Activated T-cell treated with anti-CD3 and anti-CD28 coated beads, Interleukin-2, amount 50 U/mL, for 24 hours (primary cell): ENCODE measurements around the gene PRSS57.
"Not testable (repeated sequence)": the region's sequence is repeated elsewhere in the genome, so short reads cannot be mapped to it uniquely, and the experiment has no call there.

ENCODE experiments used
- DNase-seq: peaks from one replicate; pipeline ENCODE4 v3.0.0-alpha.2; 2020
- H3K27ac Mint-ChIP-seq: 2 replicates; pipeline ENCODE4 v1.8.0; 2020; ENCODE audit warnings: mild to moderate bottlenecking, mixed read lengths
- H3K27me3 Mint-ChIP-seq: 2 replicates; pipeline ENCODE4 v1.8.0; 2020; ENCODE audit warnings: mixed read lengths
- H3K36me3 Mint-ChIP-seq: 2 replicates; pipeline ENCODE4 v1.8.0; 2020; ENCODE audit warnings: low read depth, mixed read lengths
- H3K4me1 Mint-ChIP-seq: 2 replicates; pipeline ENCODE4 v1.8.0; 2020; ENCODE audit warnings: low read depth, mixed read lengths
- H3K4me3 Mint-ChIP-seq: 2 replicates; pipeline ENCODE4 v1.8.0; 2020; ENCODE audit warnings: mild to moderate bottlenecking, moderate library complexity, mixed read lengths
- H3K9me3 Mint-ChIP-seq: 2 replicates; pipeline ENCODE4 v1.8.0; 2020; ENCODE audit warnings: mixed read lengths

Gene PRSS57

GRCh38 chr19:695352-695949, at the start of gene PRSS57:
PRSS57 (minus strand) TSS chr19:695452; CDS start chr19:695430, 22 bp downstream.
- DNase-seq: no peak
- Mint-ChIP-seq H3K4me3 (no peak within 1 kb of the TSS), H3K27ac (no peak within 1 kb of the TSS), H3K36me3 (no peaks in the 10 kb centered on the region), H3K27me3 (peaks cover 35% of the 10 kb centered on the region), H3K4me1 (peaks cover 4% of the 10 kb centered on the region), H3K9me3 (no peaks in the 10 kb centered on the region)

- H3K36me3 Mint-ChIP-seq: no peaks in the 10 kb centered on the region
- peaks cover 4% of the 10 kb centered on the region for H3K27me3 Mint-ChIP-seq
- H3K4me3 Mint-ChIP-seq: no peak overlapping the region
- no peaks in the 10 kb centered on the region for H3K4me1 Mint-ChIP-seq
- no peak for DNase-seq
- H3K27ac Mint-ChIP-seq: no peak overlapping the region
- H3K9me3 Mint-ChIP-seq: peaks cover 4% of the 10 kb centered on the region
These were observed 48.0 kb upstream of the PRSS57 start for GRCh38 chr19:743168-743687.

- Mint-ChIP-seq H3K27me3 (peaks cover 4% of the 10 kb centered on the region), H3K27ac (no peak overlapping the region), H3K4me1 (no peaks in the 10 kb centered on the region), H3K36me3 (no peaks in the 10 kb centered on the region), H3K4me3 (no peak overlapping the region), H3K9me3 (peaks cover 4% of the 10 kb centered on the region)
- DNase-seq: no peak
These were observed 47.4 kb upstream of the PRSS57 start for GRCh38 chr19:742540-743075.

GRCh38 chr19:741506-742131, 46.4 kb upstream of the PRSS57 start:
- no peak for DNase-seq
- no peaks in the 10 kb centered on the region for H3K36me3 Mint-ChIP-seq
- H3K27ac Mint-ChIP-seq: no peak overlapping the region
- peaks cover 4% of the 10 kb centered on the region for H3K9me3 Mint-ChIP-seq
- H3K27me3 Mint-ChIP-seq: peaks cover 8% of the 10 kb centered on the region
- no peak overlapping the region for H3K4me3 Mint-ChIP-seq
- H3K4me1 Mint-ChIP-seq: no peaks in the 10 kb centered on the region

GRCh38 chr19:740816-741505, 45.7 kb upstream of the PRSS57 start:
- H3K4me3 Mint-ChIP-seq, H3K9me3 Mint-ChIP-seq, H3K36me3 Mint-ChIP-seq, H3K27me3 Mint-ChIP-seq, DNase-seq, H3K27ac Mint-ChIP-seq, H3K4me1 Mint-ChIP-seq: not testable (repeated sequence)

- Mint-ChIP-seq H3K36me3 (no peaks in the 10 kb centered on the region), H3K27ac (no peak overlapping the region), H3K9me3 (peaks cover 4% of the 10 kb centered on the region), H3K27me3 (peaks cover 8% of the 10 kb centered on the region), H3K4me3 (no peak overlapping the region), H3K4me1 (no peaks in the 10 kb centered on the region)
- no peak for DNase-seq
These were observed 44.9 kb upstream of the PRSS57 start for GRCh38 chr19:739998-740715.

GRCh38 chr19:738509-739128, 43.4 kb upstream of the PRSS57 start:
- Mint-ChIP-seq H3K36me3 (no peaks in the 10 kb centered on the region), H3K4me3 (no peak overlapping the region), H3K27ac (no peak overlapping the region), H3K27me3 (peaks cover 8% of the 10 kb centered on the region), H3K4me1 (peaks cover 4% of the 10 kb centered on the region), H3K9me3 (peaks cover 1% of the 10 kb centered on the region)
- no peak for DNase-seq

- Mint-ChIP-seq H3K27me3 (peaks cover 8% of the 10 kb centered on the region), H3K36me3 (no peaks in the 10 kb centered on the region), H3K4me1 (peaks cover 4% of the 10 kb centered on the region), H3K9me3 (no peaks in the 10 kb centered on the region), H3K27ac (no peak overlapping the region), H3K4me3 (no peak overlapping the region)
- DNase-seq: peak; percentile 72
These were observed 42.4 kb upstream of the PRSS57 start for GRCh38 chr19:737591-738093.

- H3K9me3 Mint-ChIP-seq: no peaks in the 10 kb centered on the region
- H3K27ac Mint-ChIP-seq: no peak overlapping the region
- H3K27me3 Mint-ChIP-seq: peaks cover 8% of the 10 kb centered on the region
- H3K4me1 Mint-ChIP-seq: peaks cover 4% of the 10 kb centered on the region
- no peak overlapping the region for H3K4me3 Mint-ChIP-seq
- no peaks in the 10 kb centered on the region for H3K36me3 Mint-ChIP-seq
- DNase-seq: no peak
These were observed 40.9 kb upstream of the PRSS57 start for GRCh38 chr19:736125-736524.

- peaks cover 4% of the 10 kb centered on the region for H3K4me1 Mint-ChIP-seq
- no peaks in the 10 kb centered on the region for H3K36me3 Mint-ChIP-seq
- peaks cover 8% of the 10 kb centered on the region for H3K27me3 Mint-ChIP-seq
- no peak overlapping the region for H3K27ac Mint-ChIP-seq
- H3K9me3 Mint-ChIP-seq: no peaks in the 10 kb centered on the region
- DNase-seq: no peak
- no peak overlapping the region for H3K4me3 Mint-ChIP-seq
These were observed 39.5 kb upstream of the PRSS57 start for GRCh38 chr19:734716-735115.

GRCh38 chr19:732148-733069, 37.2 kb upstream of the PRSS57 start:
- Mint-ChIP-seq H3K4me1 (peaks cover 4% of the 10 kb centered on the region), H3K9me3 (no peaks in the 10 kb centered on the region), H3K27me3 (peaks cover 3% of the 10 kb centered on the region), H3K36me3 (no peaks in the 10 kb centered on the region), H3K4me3 (no peak overlapping the region), H3K27ac (no peak overlapping the region)
- no peak for DNase-seq

- no peaks in the 10 kb centered on the region for H3K27me3 Mint-ChIP-seq
- no peak overlapping the region for H3K27ac Mint-ChIP-seq
- H3K4me3 Mint-ChIP-seq: no peak overlapping the region
- DNase-seq: no peak
- peaks cover 4% of the 10 kb centered on the region for H3K4me1 Mint-ChIP-seq
- no peaks in the 10 kb centered on the region for H3K9me3 Mint-ChIP-seq
- no peaks in the 10 kb centered on the region for H3K36me3 Mint-ChIP-seq
These were observed 35.7 kb upstream of the PRSS57 start for GRCh38 chr19:731000-731399.

GRCh38 chr19:729965-730668, 34.9 kb upstream of the PRSS57 start:
- Mint-ChIP-seq H3K4me1 (peaks cover 4% of the 10 kb centered on the region), H3K36me3 (no peaks in the 10 kb centered on the region), H3K27me3 (peaks cover 6% of the 10 kb centered on the region), H3K4me3 (no peak overlapping the region), H3K27ac (no peak overlapping the region), H3K9me3 (no peaks in the 10 kb centered on the region)
- DNase-seq: no peak
